Suprapubic skin (tissue), 4 donors: ENCODE data around the gene INO80C. TPM values are rescaled to one million over a fixed set of nuclear protein-coding genes. Genes with fewer than 3 reads are reported as not detected.

ENCODE experiments used
- DNase-seq, 2 donors: peaks; one replicate each; pipeline ENCODE4 v3.0.0-alpha.2; 2019; ENCODE audit warnings: low spot score in 2 of 2
- H3K27ac ChIP-seq: fragments of 200-600 bp; sonication (generic); one replicate; pipeline ENCODE4 v1.5.1; 2019
- H3K27me3 ChIP-seq: fragments of 200-600 bp; sonication (generic); one replicate; pipeline ENCODE4 v1.5.1; 2019
- H3K36me3 ChIP-seq: fragments of 200-600 bp; sonication (generic); one replicate; pipeline ENCODE4 v1.5.1; 2019
- H3K4me1 ChIP-seq: fragments of 200-600 bp; sonication (generic); one replicate; pipeline ENCODE4 v1.5.1; 2019
- H3K4me3 ChIP-seq: fragments of 200-600 bp; sonication (generic); one replicate; pipeline ENCODE4 v1.5.1; 2019; ENCODE audit warnings: mild to moderate bottlenecking
- H3K9me3 ChIP-seq: fragments of 200-600 bp; sonication (generic); one replicate; pipeline ENCODE4 v1.5.1; 2019
- EP300 ChIP-seq: sonication (generic); formaldehyde crosslinking; IDR thresholded peaks from one replicate; pipeline ENCODE4 v1.6.1; 2017; ENCODE audit warnings: antibody characterized with exemption
- POLR2A ChIP-seq, 2 donors: fragments of 450-650 bp; IDR thresholded peaks; one replicate each; pipeline ENCODE4 v1.6.1; 2017; ENCODE audit warnings: antibody characterized with exemption in 2 of 2, mild to moderate bottlenecking in 2 of 2, moderate library complexity in 2 of 2
- POLR2AphosphoS5 ChIP-seq, 3 donors: sonication (generic); formaldehyde crosslinking; IDR thresholded peaks; one replicate each; pipeline ENCODE4 v1.6.1; 2017; ENCODE audit warnings: antibody characterized with exemption in 3 of 3
- WGBS: methylation state at CpG from one replicate; pipeline ENCODE4 v1.1.5; 2018; 5-methylcytosine and 5-hydroxymethylcytosine counted together
- total RNA-seq, 4 donors: library from RNA; depleted of rRNA; stranded (reverse); fragments of >200 nt; gene quantifications; one replicate each; pipeline ENCODE4 v1.1.0, GENCODE V29; 2016
- TF ChIP-seq, protein P1 (sequence below), 2 donors: fragments of 200-600 bp in 1 of 2; fragments of 450-650 bp in 1 of 2; sonication (generic) in 1 of 2; IDR thresholded peaks; one replicate each; pipeline ENCODE4 v1.5.1; 2016 to 2019; ENCODE audit warnings: antibody characterized with exemption in 2 of 2, mild to moderate bottlenecking in 1 of 2, moderate library complexity in 1 of 2

The INO80C gene
- total RNA-seq, 4 donors from 2014 or later: 12.6 to 35.2 (median 18.2) TPM

DNA sequence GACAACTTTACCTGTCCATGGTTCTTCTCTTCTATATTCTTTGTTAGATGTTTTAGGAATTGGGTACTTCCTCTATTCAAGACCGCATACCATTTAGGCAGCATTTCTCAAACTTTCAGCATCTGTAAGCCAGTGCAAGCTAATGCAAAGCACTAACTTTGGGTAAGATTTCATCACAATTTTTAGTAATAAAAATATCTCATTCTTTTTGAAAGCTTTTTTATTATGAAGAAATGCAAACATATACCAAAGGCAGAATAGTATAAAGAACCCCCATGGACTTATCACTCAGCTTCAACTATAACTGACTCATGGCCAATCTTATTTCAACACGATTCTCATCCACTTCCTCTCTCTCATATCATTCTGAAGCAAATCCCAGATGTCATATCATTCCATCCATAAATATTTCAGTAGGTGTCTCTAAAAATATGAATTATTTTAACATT lies 32.9 kb downstream of the INO80C start:
- Histone ChIP-seq H3K27ac (no peak overlapping the region), H3K4me1 (peaks cover 4% of the 10 kb centered on the region), H3K36me3 (no peaks in the 10 kb centered on the region), H3K4me3 (no peak overlapping the region), H3K27me3 (no peaks in the 10 kb centered on the region), H3K9me3 (no peaks in the 10 kb centered on the region)
- no peak for DNase-seq
- TF ChIP-seq POLR2A (IDR thresholded peaks at IDR 0.05) (no peak), POLR2AphosphoS5 (IDR thresholded peaks at IDR 0.05) (no peak), EP300 (no peak)
- TF ChIP-seq, protein P1, sequence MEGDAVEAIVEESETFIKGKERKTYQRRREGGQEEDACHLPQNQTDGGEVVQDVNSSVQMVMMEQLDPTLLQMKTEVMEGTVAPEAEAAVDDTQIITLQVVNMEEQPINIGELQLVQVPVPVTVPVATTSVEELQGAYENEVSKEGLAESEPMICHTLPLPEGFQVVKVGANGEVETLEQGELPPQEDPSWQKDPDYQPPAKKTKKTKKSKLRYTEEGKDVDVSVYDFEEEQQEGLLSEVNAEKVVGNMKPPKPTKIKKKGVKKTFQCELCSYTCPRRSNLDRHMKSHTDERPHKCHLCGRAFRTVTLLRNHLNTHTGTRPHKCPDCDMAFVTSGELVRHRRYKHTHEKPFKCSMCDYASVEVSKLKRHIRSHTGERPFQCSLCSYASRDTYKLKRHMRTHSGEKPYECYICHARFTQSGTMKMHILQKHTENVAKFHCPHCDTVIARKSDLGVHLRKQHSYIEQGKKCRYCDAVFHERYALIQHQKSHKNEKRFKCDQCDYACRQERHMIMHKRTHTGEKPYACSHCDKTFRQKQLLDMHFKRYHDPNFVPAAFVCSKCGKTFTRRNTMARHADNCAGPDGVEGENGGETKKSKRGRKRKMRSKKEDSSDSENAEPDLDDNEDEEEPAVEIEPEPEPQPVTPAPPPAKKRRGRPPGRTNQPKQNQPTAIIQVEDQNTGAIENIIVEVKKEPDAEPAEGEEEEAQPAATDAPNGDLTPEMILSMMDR (IDR thresholded peaks at IDR 0.05): no peak
- WGBS: 82% methylated on average over 2 of the region's 2 CpGs

DNA sequence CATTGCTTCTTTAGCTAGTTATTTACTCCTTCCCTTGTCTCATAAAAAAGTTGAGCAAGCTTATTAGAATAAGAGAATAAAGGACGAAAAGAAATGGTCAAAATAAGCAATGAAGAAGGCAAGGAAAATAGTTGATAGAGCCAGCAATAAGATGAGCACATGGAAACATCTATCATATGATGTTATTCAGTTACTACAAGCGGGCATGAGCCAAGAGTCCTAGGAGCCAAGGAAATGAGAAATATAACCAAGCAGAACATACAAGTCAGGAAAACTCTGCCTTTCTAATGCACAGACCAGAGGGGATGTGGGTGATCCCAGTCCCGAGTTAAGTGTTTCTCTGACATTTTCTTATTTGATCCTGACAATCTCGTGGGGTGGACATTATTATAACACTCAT lies 33.9 kb downstream of the INO80C start:
- no peak for TF ChIP-seq EP300
- TF ChIP-seq, protein P1 (IDR thresholded peaks at IDR 0.05): no peak
- TF ChIP-seq POLR2AphosphoS5 (IDR thresholded peaks at IDR 0.05): no peak
- TF ChIP-seq POLR2A (IDR thresholded peaks at IDR 0.05): no peak
- H3K4me3 ChIP-seq: no peak overlapping the region
- no peak overlapping the region for H3K27ac ChIP-seq
- no peaks in the 10 kb centered on the region for H3K27me3 ChIP-seq
- peaks cover 6% of the 10 kb centered on the region for H3K4me1 ChIP-seq
- WGBS: 69% methylated on average over 4 of the region's 4 CpGs
- no peaks in the 10 kb centered on the region for H3K36me3 ChIP-seq
- no peaks in the 10 kb centered on the region for H3K9me3 ChIP-seq
- DNase-seq: no peak

GRCh38 chr18:35463050-35463449 lies 34.7 kb downstream of the INO80C start:
- 77% methylated on average over 5 of the region's 5 CpGs for WGBS
- Histone ChIP-seq H3K4me3 (no peak overlapping the region), H3K4me1 (peaks cover 14% of the 10 kb centered on the region), H3K9me3 (no peaks in the 10 kb centered on the region), H3K27ac (no peak overlapping the region), H3K27me3 (no peaks in the 10 kb centered on the region), H3K36me3 (no peaks in the 10 kb centered on the region)
- TF ChIP-seq POLR2AphosphoS5 (IDR thresholded peaks at IDR 0.05) (no peak), POLR2A (IDR thresholded peaks at IDR 0.05) (no peak), EP300 (no peak)
- TF ChIP-seq, protein P1 (IDR thresholded peaks at IDR 0.05): no peak
- DNase-seq: no peak

- Histone ChIP-seq H3K4me3 (no peak overlapping the region), H3K27ac (no peak overlapping the region), H3K4me1 (peaks cover 16% of the 10 kb centered on the region), H3K9me3 (no peaks in the 10 kb centered on the region), H3K36me3 (no peaks in the 10 kb centered on the region), H3K27me3 (no peaks in the 10 kb centered on the region)
- 77% methylated on average over 1 of the region's 1 CpG for WGBS
- DNase-seq: no peak
- TF ChIP-seq POLR2A (IDR thresholded peaks at IDR 0.05) (no peak), POLR2AphosphoS5 (IDR thresholded peaks at IDR 0.05) (no peak), EP300 (no peak)
- TF ChIP-seq, protein P1 (IDR thresholded peaks at IDR 0.05): no peak
Measured at GRCh38 chr18:35460736-35461161, 37.0 kb downstream of the INO80C start.

GRCh38 chr18:35459997-35460396 lies 37.8 kb downstream of the INO80C start:
- Histone ChIP-seq H3K4me1 (peaks cover 16% of the 10 kb centered on the region), H3K36me3 (no peaks in the 10 kb centered on the region), H3K9me3 (no peaks in the 10 kb centered on the region), H3K27me3 (no peaks in the 10 kb centered on the region), H3K27ac (no peak overlapping the region), H3K4me3 (no peak overlapping the region)
- 69% methylated on average over 2 of the region's 2 CpGs for WGBS
- TF ChIP-seq POLR2AphosphoS5 (IDR thresholded peaks at IDR 0.05) (no peak), POLR2A (IDR thresholded peaks at IDR 0.05) (no peak), EP300 (no peak)
- TF ChIP-seq, protein P1 (IDR thresholded peaks at IDR 0.05): no peak
- DNase-seq: no peak
